OCI-LY3 (cell line): Measurements from ENCODE around the gene SLC23A3.

Experiments
- EZH2phosphoT487 ChIP-seq: fragments of 200-600 bp; shearing (Covaris generic); IDR thresholded peaks from 2 replicates; pipeline ENCODE4 v1.6.1; 2018; ENCODE audit warnings: antibody characterized with exemption, mixed run types, low read depth
- TF ChIP-seq, protein P1 (sequence below): fragments of 200-600, 300-600 bp; sonication (generic); IDR thresholded peaks from 2 replicates; pipeline ENCODE4 v1.5.1; 2014; ENCODE audit warnings: antibody characterized with exemption, low read length, low read depth

- TF ChIP-seq, protein P1, sequence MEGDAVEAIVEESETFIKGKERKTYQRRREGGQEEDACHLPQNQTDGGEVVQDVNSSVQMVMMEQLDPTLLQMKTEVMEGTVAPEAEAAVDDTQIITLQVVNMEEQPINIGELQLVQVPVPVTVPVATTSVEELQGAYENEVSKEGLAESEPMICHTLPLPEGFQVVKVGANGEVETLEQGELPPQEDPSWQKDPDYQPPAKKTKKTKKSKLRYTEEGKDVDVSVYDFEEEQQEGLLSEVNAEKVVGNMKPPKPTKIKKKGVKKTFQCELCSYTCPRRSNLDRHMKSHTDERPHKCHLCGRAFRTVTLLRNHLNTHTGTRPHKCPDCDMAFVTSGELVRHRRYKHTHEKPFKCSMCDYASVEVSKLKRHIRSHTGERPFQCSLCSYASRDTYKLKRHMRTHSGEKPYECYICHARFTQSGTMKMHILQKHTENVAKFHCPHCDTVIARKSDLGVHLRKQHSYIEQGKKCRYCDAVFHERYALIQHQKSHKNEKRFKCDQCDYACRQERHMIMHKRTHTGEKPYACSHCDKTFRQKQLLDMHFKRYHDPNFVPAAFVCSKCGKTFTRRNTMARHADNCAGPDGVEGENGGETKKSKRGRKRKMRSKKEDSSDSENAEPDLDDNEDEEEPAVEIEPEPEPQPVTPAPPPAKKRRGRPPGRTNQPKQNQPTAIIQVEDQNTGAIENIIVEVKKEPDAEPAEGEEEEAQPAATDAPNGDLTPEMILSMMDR: no peak
- no peak for TF ChIP-seq EZH2phosphoT487
These were observed 44.0 kb downstream of the SLC23A3 start for GRCh38 chr2:219125886-219126270.
